NB4 (cell line): Measurements from ENCODE around the gene DLG1.

Experiments used
- CTCF ChIP-seq: IDR thresholded peaks from one replicate; pipeline ENCODE4 v1.5.1; 2012; ENCODE audit warnings: low read depth, low read length
- MYC ChIP-seq: IDR thresholded peaks from 2 replicates; pipeline ENCODE4 v1.6.1; 2011; ENCODE audit warnings: low read depth, low read length

- TF ChIP-seq CTCF: no peak
- no peak for TF ChIP-seq MYC
Measured at GRCh38 chr3:197117114-197117513, 181.3 kb downstream of the DLG1 start.
